Measurements from ENCODE around the gene PDE4B. TPM values are rescaled to one million over a fixed set of nuclear protein-coding genes. Genes with fewer than 3 reads are reported as not detected.

PDE4B gene
- total RNA-seq, 1 donor from 2014 or later, result 0.29 TPM

GRCh38 chr1:66175098-66175497, 382.4 kb downstream of the PDE4B start:
- Mint-ChIP-seq H3K36me3 (ENCODE audit: insufficient read depth) (no peaks in the 10 kb centered on the region), H3K4me3 (ENCODE audit: low read depth) (no peak overlapping the region), H3K9me3 (ENCODE audit: low read depth) (no peaks in the 10 kb centered on the region), H3K27me3 (no peaks in the 10 kb centered on the region), H3K27ac (no peak overlapping the region), H3K4me1 (ENCODE audit: low read depth) (peaks cover 17% of the 10 kb centered on the region)
- no peak for TF ChIP-seq CTCF (IDR thresholded peaks at IDR 0.05; ENCODE audit: unreplicated experiment)
- no peak for DNase-seq (ENCODE audit: low spot score, unreplicated experiment)

GRCh38 chr1:66175581-66175980, 382.9 kb downstream of the PDE4B start:
- H3K4me1 Mint-ChIP-seq (ENCODE audit: low read depth), result peaks cover 17% of the 10 kb centered on the region
- no peaks in the 10 kb centered on the region for H3K36me3 Mint-ChIP-seq (ENCODE audit: insufficient read depth)
- no peaks in the 10 kb centered on the region for H3K9me3 Mint-ChIP-seq (ENCODE audit: low read depth)
- H3K4me3 Mint-ChIP-seq (ENCODE audit: low read depth), result no peak overlapping the region
- no peaks in the 10 kb centered on the region for H3K27me3 Mint-ChIP-seq
- no peak for TF ChIP-seq CTCF (IDR thresholded peaks at IDR 0.05; ENCODE audit: unreplicated experiment)
- no peak overlapping the region for H3K27ac Mint-ChIP-seq
- DNase-seq (ENCODE audit: low spot score, unreplicated experiment), result no peak

GRCh38 chr1:66176012-66176715, 383.5 kb downstream of the PDE4B start:
- no peaks in the 10 kb centered on the region for H3K36me3 Mint-ChIP-seq (ENCODE audit: insufficient read depth)
- H3K9me3 Mint-ChIP-seq (ENCODE audit: low read depth), result no peaks in the 10 kb centered on the region
- no peak for TF ChIP-seq CTCF (IDR thresholded peaks at IDR 0.05; ENCODE audit: unreplicated experiment)
- DNase-seq (ENCODE audit: low spot score, unreplicated experiment), result no peak
- no peak overlapping the region for H3K4me3 Mint-ChIP-seq (ENCODE audit: low read depth)
- H3K27ac Mint-ChIP-seq, result no peak overlapping the region
- no peaks in the 10 kb centered on the region for H3K27me3 Mint-ChIP-seq
- peaks cover 17% of the 10 kb centered on the region for H3K4me1 Mint-ChIP-seq (ENCODE audit: low read depth)

GRCh38 chr1:66176832-66177231, 384.1 kb downstream of the PDE4B start:
- no peak for DNase-seq (ENCODE audit: low spot score, unreplicated experiment)
- no peaks in the 10 kb centered on the region for H3K36me3 Mint-ChIP-seq (ENCODE audit: insufficient read depth)
- H3K4me3 Mint-ChIP-seq (ENCODE audit: low read depth), result no peak overlapping the region
- H3K27me3 Mint-ChIP-seq, result no peaks in the 10 kb centered on the region
- no peaks in the 10 kb centered on the region for H3K9me3 Mint-ChIP-seq (ENCODE audit: low read depth)
- peaks cover 18% of the 10 kb centered on the region for H3K4me1 Mint-ChIP-seq (ENCODE audit: low read depth)
- no peak overlapping the region for H3K27ac Mint-ChIP-seq
- TF ChIP-seq CTCF (IDR thresholded peaks at IDR 0.05; ENCODE audit: unreplicated experiment), result no peak

- H3K9me3 Mint-ChIP-seq (ENCODE audit: low read depth), result no peaks in the 10 kb centered on the region
- DNase-seq (ENCODE audit: low spot score, unreplicated experiment), result no peak
- no peaks in the 10 kb centered on the region for H3K27me3 Mint-ChIP-seq
- peaks cover 19% of the 10 kb centered on the region for H3K4me1 Mint-ChIP-seq (ENCODE audit: low read depth)
- no peak overlapping the region for H3K4me3 Mint-ChIP-seq (ENCODE audit: low read depth)
- TF ChIP-seq CTCF (IDR thresholded peaks at IDR 0.05; ENCODE audit: unreplicated experiment), result no peak
- no peak overlapping the region for H3K27ac Mint-ChIP-seq
- H3K36me3 Mint-ChIP-seq (ENCODE audit: insufficient read depth), result no peaks in the 10 kb centered on the region
These were observed 384.8 kb downstream of the PDE4B start for GRCh38 chr1:66177510-66177909.

Measured in progenitor cell of endocrine pancreas (in vitro differentiated cells).